Osteocyte (in vitro differentiated cells): ENCODE results near the gene UGP2. TPM values are rescaled to one million over a fixed set of nuclear protein-coding genes. Genes with fewer than 3 reads are reported as not detected.
A peak's percentile ranks its signal among the peaks of the same experiment; 100 is the strongest.

ENCODE experiments used
- DNase-seq: peaks from one replicate; pipeline ENCODE4 v3.0.0; 2021; ENCODE audit warnings: mixed read lengths; ENCODE audit not compliant: unreplicated experiment; ENCODE audit errors: extremely low spot score
- H3K27ac Mint-ChIP-seq: one replicate; pipeline ENCODE4 v1.8.0; 2021; ENCODE audit warnings: mild to moderate bottlenecking, mixed read lengths; ENCODE audit not compliant: unreplicated experiment
- H3K27me3 Mint-ChIP-seq: one replicate; pipeline ENCODE4 v1.8.0; 2021; ENCODE audit warnings: mixed read lengths; ENCODE audit not compliant: unreplicated experiment
- H3K36me3 Mint-ChIP-seq: one replicate; pipeline ENCODE4 v1.8.0; 2021; ENCODE audit warnings: mixed read lengths; ENCODE audit not compliant: unreplicated experiment
- H3K4me1 Mint-ChIP-seq: one replicate; pipeline ENCODE4 v1.8.0; 2021; ENCODE audit warnings: mixed read lengths; ENCODE audit not compliant: unreplicated experiment
- H3K4me3 Mint-ChIP-seq: one replicate; pipeline ENCODE4 v1.8.0; 2021; ENCODE audit warnings: mild to moderate bottlenecking, moderate library complexity, mixed read lengths; ENCODE audit not compliant: unreplicated experiment
- H3K9me3 Mint-ChIP-seq: one replicate; pipeline ENCODE4 v1.8.0; 2021; ENCODE audit warnings: mixed read lengths; ENCODE audit not compliant: unreplicated experiment
- CTCF ChIP-seq: fragments of 200-600 bp; sonication (generic); IDR thresholded peaks from 2 replicates; pipeline ENCODE4 v1.5.0; 2021; ENCODE audit warnings: antibody characterized with exemption, mild to moderate bottlenecking, moderate library complexity
- total RNA-seq: library from RNA; stranded (reverse); gene quantifications from 2 replicates; pipeline ENCODE4 v1.2.1, GENCODE V29; 2021

UGP2 gene
- total RNA-seq, 1 donor from 2014 or later = 109 TPM

DNA sequence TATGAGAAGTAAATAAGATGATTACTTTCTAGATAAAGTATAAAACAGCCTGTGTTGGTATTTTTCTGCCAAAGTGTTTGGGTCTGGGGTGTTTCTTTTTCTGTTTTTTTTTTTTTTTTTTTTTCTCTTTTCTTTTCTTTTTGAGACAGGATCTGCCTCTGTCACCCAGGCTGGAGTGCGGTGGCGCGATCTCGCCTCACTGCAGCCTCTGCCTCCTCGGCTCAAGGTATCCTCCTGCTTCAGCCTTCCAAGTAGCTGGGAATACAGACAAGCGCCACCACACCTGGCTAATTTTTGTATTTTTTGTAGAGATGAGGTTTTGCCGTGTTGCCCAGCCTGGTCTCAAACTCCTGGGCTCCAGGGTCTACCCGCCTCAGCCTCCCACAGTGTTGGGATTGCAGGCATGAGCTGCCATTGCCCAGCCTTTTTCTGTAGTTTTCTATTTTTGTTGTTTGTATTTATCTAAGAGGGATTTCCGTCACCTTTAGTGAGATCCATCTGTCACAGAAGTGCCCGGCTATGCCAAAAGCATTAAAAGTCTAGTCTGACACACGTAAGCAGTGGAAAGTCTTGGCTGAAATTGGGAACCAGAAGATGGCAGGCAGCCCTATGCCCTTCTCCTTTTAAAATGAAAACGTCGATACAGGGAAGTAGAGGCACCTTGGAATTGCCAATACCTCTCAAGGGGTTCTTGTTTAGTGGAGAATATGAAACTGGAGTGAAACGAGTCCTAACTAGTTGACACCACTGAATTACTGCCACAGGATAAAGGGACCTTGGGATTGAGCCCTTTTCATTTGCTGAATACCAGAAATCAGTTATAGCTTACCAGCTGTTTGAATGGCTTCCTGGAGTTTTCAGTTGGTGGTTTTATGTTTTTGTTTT, 14.0 kb downstream of the UGP2 start:
- Mint-ChIP-seq H3K4me3 (no peak overlapping the region), H3K27ac (no peak overlapping the region), H3K27me3 (no peaks in the 10 kb centered on the region), H3K36me3 (peaks cover 24% of the 10 kb centered on the region), H3K9me3 (no peaks in the 10 kb centered on the region), H3K4me1 (peaks cover 39% of the 10 kb centered on the region)
- DNase-seq = no peak
- no peak for TF ChIP-seq CTCF

GRCh38 chr2:63856303-63856603, 14.6 kb downstream of the UGP2 start:
- H3K4me1 Mint-ChIP-seq = peaks cover 33% of the 10 kb centered on the region
- H3K9me3 Mint-ChIP-seq = no peaks in the 10 kb centered on the region
- DNase-seq = no peak
- no peak overlapping the region for H3K27ac Mint-ChIP-seq
- TF ChIP-seq CTCF = no peak
- H3K4me3 Mint-ChIP-seq = no peak overlapping the region
- H3K27me3 Mint-ChIP-seq = no peaks in the 10 kb centered on the region
- peaks cover 24% of the 10 kb centered on the region for H3K36me3 Mint-ChIP-seq

- peaks cover 34% of the 10 kb centered on the region for H3K36me3 Mint-ChIP-seq
- DNase-seq = no peak
- no peak overlapping the region for H3K27ac Mint-ChIP-seq
- H3K9me3 Mint-ChIP-seq = no peaks in the 10 kb centered on the region
- peaks cover 21% of the 10 kb centered on the region for H3K4me1 Mint-ChIP-seq
- H3K4me3 Mint-ChIP-seq = no peak overlapping the region
- TF ChIP-seq CTCF = no peak
- H3K27me3 Mint-ChIP-seq = no peaks in the 10 kb centered on the region
These were observed 16.6 kb downstream of the UGP2 start for GRCh38 chr2:63858291-63858690.

DNA sequence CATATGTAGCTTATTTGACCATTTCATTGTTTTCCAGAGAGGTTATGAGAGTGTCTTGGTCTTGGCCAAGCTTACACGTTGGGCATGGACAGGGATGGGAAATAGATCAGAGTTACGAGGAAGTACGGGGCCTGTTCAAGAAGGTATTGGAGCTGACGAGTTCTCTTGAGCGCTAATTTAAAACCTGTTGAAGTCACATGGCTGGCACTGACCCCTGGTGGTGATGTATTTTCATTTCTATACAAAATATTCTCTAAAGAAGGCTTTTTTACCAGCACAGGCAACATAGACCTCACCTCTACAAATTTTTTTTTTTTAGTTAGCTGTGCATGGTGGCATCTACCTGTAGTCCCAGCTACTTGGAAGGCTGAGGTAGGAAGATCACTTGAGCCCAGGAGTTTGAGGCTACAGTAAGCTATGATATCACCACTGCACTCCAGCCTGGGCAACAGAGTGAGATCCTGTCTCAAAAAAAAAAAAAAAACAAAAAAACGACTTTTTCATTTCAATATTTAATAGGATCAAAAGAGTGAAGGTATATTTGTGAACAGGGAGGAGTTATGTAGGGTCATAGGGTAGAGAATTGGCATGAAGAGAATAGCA, 19.6 kb downstream of the UGP2 start:
- no peak for DNase-seq
- peaks cover 12% of the 10 kb centered on the region for H3K4me1 Mint-ChIP-seq
- H3K27ac Mint-ChIP-seq = no peak overlapping the region
- H3K9me3 Mint-ChIP-seq = no peaks in the 10 kb centered on the region
- H3K36me3 Mint-ChIP-seq = peaks cover 43% of the 10 kb centered on the region
- no peak overlapping the region for H3K4me3 Mint-ChIP-seq
- H3K27me3 Mint-ChIP-seq = no peaks in the 10 kb centered on the region
- peak; percentile 69 for TF ChIP-seq CTCF

DNA sequence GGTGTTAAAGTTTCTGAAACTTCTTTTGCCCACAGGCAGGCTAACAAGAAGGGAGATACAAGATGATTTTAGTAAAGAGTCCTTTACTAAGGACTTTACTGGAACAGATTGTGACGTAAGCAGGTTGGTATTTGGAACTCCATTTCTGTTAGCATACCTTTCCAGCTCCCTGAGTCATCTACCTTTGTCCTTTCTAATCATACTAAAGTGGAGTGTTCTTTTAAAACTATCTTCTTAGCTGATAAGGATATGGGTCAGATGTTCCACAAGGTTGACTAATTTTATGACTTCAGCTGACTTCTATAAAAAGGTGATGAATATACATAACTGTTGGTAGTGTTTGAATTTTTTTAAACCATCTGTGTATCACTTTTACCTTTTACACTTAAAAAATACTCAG, 21.1 kb downstream of the UGP2 start:
- peaks cover 37% of the 10 kb centered on the region for H3K36me3 Mint-ChIP-seq
- H3K4me3 Mint-ChIP-seq = no peak overlapping the region
- no peak overlapping the region for H3K27ac Mint-ChIP-seq
- H3K27me3 Mint-ChIP-seq = no peaks in the 10 kb centered on the region
- peaks cover 13% of the 10 kb centered on the region for H3K4me1 Mint-ChIP-seq
- DNase-seq = no peak
- TF ChIP-seq CTCF = no peak
- no peaks in the 10 kb centered on the region for H3K9me3 Mint-ChIP-seq
